ENCODE measurements around the gene PINLYP. TPM values are rescaled to one million over a fixed set of nuclear protein-coding genes. Genes with fewer than 3 reads are reported as not detected.

The PINLYP gene
- total RNA-seq, 1 experiment from 2014 or later = 2.8 TPM

GRCh38 chr19:43606569-43607229, 31.1 kb downstream of the PINLYP start:
- DNase-seq (ENCODE audit: low read depth) = no peak

DNA sequence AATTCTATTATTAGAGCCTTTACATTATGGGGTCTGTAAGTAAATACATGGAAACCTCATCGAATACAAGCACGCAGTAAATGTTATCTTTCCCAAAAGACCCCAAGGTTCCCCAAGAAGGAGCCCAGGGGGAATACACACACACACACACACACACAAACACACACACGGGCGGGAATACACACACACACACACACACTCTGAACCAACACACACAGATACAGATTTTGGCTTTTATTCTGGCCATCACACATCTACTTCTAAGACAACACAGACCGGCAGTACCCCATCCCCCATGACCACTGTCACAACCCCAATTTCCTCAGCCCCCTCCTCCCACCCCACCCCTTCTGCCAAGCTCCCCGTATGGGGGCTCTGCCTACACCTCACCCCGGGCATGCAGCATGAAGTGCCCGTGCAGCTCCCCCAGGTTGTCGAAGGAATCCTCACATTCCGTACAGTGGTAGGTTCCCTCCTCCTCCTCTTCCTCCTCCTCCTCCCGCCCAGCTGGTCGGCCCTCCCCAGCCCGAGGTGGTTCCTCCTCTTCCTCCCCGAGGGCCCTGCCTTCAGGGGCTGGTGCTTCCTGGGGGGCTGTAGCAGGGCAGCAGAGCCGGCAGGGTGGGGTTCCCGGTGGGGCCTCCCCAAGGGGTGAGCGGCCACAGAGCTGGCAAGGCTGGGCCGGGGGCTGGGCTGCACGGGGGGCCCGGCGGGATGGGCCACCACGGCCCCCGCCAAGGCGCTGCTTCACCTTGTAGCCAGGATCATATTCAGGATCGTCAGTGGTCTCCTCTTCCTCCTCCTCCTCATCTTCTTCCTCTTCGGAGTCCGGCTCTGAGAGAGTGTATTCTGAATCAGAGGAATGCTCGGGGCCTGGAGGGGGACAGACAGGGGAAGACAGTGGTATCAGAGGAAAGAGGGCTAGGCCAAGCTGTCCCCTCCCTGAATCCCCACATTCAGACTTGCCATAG, 31.9 kb downstream of the PINLYP start:
- no peak for DNase-seq (ENCODE audit: low read depth)

- DNase-seq (ENCODE audit: low read depth) = no peak
These were observed 34.3 kb downstream of the PINLYP start for GRCh38 chr19:43609872-43610271.

DNA sequence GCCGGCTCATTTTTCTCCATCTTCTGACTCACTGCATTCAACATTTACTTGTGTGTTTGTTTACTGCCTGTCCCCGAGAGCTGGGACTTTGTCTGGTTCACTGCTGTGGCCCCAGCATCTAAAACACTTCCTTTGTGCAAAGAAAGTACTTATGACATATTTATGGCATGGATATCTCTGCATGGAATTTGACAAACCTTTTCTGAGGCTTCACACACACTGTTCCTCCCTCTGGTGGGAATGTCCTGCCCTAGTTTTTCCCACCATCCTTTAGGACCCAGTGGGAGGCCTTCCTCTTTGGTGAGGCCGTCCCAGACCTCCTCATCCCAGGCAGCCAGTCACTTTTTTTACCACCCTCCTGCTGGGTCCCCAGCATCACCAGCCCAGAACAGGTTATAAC, 34.9 kb downstream of the PINLYP start:
- DNase-seq (ENCODE audit: low read depth) = no peak

GRCh38 chr19:43611788-43612187, 36.2 kb downstream of the PINLYP start, which contains the start of gene SRRM5:
Gene SRRM5, plus strand, starts transcription at chr19:43612088. Its CDS starts 34 bp downstream, at chr19:43612122.
- DNase-seq (ENCODE audit: low read depth) = no peak

DNA sequence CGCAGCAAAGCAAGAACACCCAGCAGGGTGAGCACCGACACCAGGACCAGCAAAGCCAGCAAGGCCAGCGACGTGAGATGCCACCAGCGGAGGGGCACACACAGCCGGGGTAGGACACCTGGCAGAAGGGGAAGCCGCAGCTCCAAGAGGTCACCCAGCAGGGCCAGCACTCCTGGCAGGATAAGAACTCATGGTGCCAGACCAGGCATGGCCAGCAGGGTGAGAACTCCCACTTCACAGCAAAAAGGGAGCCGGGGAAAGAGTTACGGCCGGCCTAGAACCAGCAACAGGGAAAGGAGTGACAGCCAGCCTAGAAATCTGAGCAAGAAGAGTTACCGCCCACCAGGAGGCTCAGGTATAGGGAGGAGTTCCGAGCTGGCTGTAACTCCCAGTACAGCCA, 36.8 kb downstream of the PINLYP start:
- no peak for DNase-seq (ENCODE audit: low read depth)

- DNase-seq (ENCODE audit: low read depth) = no peak
These were observed 40.7 kb downstream of the PINLYP start for GRCh38 chr19:43616306-43616705.

- no peak for DNase-seq (ENCODE audit: low read depth)
These were observed 41.4 kb downstream of the PINLYP start for GRCh38 chr19:43616954-43617353.

- peak; percentile 49 for DNase-seq (ENCODE audit: low read depth)
These were observed 43.3 kb downstream of the PINLYP start for GRCh38 chr19:43618921-43619261.

GRCh38 chr19:43619262-43620060, 43.9 kb downstream of the PINLYP start, which contains the start of gene ZNF428:
Gene ZNF428, minus strand, starts transcription at chr19:43619629. Its CDS starts 5,325 bp downstream, at chr19:43614304.
- DNase-seq (ENCODE audit: low read depth) = peak; percentile 92

GRCh38 chr19:43620061-43621001, 44.7 kb downstream of the PINLYP start:
- DNase-seq (ENCODE audit: low read depth) = peak; percentile 26

DNA sequence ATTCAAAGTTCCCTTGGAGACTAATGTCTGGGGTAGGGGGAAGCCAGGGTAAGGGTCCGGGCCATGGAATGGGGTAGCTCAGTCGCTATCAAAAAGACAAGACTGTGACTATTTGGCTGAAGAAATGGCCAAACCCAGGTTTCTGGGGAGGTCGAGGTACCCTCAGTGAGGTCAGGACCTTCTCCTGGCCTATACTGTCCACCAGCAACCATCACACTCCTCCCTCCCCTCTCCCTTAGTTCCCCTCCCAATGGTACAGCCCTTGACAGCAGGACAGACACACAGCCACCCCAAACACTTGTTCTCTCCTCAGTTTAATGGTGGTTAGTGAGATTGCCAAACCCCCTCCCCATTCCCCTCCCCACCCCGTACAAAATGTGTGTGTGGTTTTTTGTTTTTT, 46.5 kb downstream of the PINLYP start:
- DNase-seq (ENCODE audit: low read depth) = no peak

DNA sequence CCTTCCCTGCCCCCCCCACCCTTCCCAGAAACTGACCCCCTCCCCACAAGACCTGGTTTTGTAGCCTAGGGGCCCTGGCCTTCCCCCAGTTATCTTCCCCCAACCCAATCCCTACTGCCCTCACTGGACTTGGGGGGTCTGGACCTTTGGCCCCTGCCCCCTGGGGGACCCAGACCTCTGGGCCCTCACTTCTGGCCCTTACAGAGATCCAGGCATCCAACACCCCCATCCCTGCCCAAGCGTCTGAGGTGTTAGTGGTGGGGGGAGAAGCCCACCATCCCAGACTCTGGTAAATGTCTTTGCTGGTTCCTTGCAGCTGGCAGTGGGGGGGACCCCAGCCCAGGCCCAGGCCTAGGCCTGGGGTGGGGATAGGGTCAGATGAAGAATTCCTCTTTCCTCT, 47.4 kb downstream of the PINLYP start:
- DNase-seq (ENCODE audit: low read depth) = no peak

DNA sequence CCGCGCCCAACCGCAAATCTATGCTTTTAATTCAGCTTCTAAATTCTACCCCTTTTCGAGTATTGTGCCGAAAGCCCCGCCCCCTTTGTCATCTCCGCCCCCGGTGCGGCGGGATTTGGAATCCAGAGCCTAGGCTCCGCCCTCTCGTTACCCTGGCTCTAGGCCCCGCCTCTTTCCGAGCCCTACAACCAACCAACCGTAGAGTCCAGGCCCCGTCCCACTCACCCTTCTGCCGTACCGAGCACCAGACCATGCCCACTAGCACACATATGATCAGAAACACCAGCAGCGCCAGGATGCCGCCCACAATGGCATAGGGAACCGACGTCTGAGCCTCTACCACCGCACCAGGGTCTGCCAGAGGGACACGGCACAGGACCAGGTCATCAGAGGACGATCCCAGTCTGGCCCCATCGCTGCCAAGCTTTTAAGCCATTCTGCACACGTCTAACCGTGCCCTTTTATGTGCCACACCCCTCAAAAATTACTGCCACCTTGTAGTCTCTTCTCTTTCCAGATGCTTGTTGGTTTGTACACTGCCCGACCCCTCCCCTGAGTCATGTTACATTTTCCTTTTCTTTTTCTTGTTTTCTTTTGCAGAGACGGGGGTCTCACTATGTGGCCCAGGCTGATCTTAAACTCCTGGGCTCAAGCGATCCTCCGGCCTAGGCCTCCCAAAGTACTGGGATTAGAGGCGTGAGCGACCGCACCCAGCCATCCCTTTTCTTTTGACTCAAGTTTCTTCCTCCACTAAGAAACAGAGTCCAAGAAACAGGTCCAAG, 48.5 kb downstream of the PINLYP start:
- DNase-seq (ENCODE audit: low read depth) = no peak

GRCh38 chr19:43624933-43625332, 49.3 kb downstream of the PINLYP start:
- no peak for DNase-seq (ENCODE audit: low read depth)

DNA sequence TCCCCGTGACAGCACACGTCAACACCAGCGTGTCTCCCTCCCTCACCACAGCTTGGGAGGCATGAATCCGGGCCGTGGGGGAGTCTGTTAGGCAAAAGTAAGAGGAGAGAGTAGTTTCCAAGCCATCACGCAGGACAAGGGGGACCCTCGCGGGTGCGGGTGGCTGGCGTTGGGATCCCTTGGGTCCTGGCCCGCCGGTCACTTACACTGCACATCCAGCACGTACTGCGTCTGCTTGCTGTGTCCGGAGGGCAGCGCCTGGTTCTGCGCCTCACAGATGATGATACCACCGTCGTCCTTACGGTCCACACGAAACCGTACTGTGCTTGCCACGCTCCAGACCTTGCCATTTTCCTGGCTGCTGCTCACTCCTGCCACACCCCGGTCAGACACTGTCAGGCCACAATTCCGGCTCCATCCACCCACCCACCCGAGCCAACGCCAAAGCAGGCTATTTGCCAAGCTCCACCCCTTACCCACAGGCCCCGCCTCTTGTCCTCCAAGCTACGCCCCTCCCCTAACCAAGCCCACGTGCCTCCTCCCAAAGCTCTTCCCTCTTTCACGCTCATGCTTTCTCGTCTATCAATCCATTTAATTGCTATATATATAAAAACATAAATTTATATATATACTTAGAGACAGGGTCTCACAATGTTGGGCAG, 50.4 kb downstream of the PINLYP start:
- DNase-seq (ENCODE audit: low read depth) = no peak

- DNase-seq (ENCODE audit: low read depth) = no peak
These were observed 51.2 kb downstream of the PINLYP start for GRCh38 chr19:43626838-43627237.

- DNase-seq (ENCODE audit: low read depth) = no peak
These were observed 53.2 kb downstream of the PINLYP start for GRCh38 chr19:43628646-43629326.

DNA sequence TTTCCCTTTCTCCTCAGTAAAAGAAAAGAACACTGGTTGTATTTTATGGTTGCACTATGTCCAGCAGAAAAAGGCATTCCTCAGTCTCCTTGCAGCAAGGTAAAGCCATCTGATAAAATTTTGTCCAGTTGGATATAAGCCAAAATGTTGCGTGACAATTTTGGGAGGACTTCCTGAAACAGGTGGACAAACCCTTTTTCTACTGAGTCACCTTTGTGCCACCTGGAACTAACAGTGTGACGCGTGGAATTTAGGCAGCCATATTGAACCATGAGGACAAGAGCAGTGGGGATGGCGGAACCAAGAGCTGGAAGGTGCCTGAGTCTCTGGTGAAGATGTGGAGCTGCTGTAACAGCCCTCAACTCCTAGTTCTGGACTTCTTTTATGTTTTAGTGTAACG, 55.9 kb downstream of the PINLYP start:
- no peak for DNase-seq (ENCODE audit: low read depth)

All from RPMI7951 (cell line).